Transverse colon (tissue), 4 donors: ENCODE results near the gene CCDC6. TPM values are rescaled to one million over a fixed set of nuclear protein-coding genes. Genes with fewer than 3 reads are reported as not detected.
A peak's percentile ranks its signal among the peaks of the same experiment; 100 is the strongest.

Experiments used
- DNase-seq: peaks from one replicate; pipeline ENCODE4 v3.0.0-alpha.2; 2019
- H3K27ac ChIP-seq, 4 donors: fragments of 200-600 bp; sonication (generic); 2 replicates each; pipeline ENCODE4 v1.5.1; 2016 to 2018; ENCODE audit warnings: inconsistent platforms in 4 of 4
- H3K27me3 ChIP-seq: fragments of 200-600 bp; sonication (generic); 2 replicates; pipeline ENCODE4 v1.5.1; 2017; ENCODE audit warnings: inconsistent platforms
- H3K36me3 ChIP-seq, 4 donors: fragments of 200-600 bp; sonication (generic); 2 replicates each; pipeline ENCODE4 v1.5.1; 2017 to 2019; ENCODE audit warnings: inconsistent platforms in 4 of 4
- H3K4me1 ChIP-seq, 4 donors: fragments of 200-600 bp; sonication (generic); 2 replicates each; pipeline ENCODE4 v1.5.1; 2017 to 2020; ENCODE audit warnings: inconsistent platforms in 4 of 4
- H3K4me3 ChIP-seq, 4 donors: fragments of 200-600 bp; sonication (generic); 1 replicate in 1 of 4; 2 replicates in 3 of 4; pipeline versions ENCODE4 v1.5.1 to v1.6.1; 2017 to 2019; ENCODE audit warnings: inconsistent platforms in 4 of 4
- H3K9me3 ChIP-seq, 2 donors: fragments of 200-600 bp; sonication (generic); 2 replicates each; pipeline ENCODE4 v1.5.1; 2017 to 2019; ENCODE audit warnings: inconsistent platforms in 2 of 2
- CTCF ChIP-seq, 5 experiments: fragments of 200-600 bp in 3 of 5; fragments of 450-650 bp in 2 of 5; sonication (generic) in 3 of 5; IDR thresholded peaks; 1 replicate in 2 of 5; 2 replicates in 3 of 5; pipeline ENCODE4 v1.5.1; 2016 to 2017; ENCODE audit warnings: antibody characterized with exemption in 5 of 5, inconsistent platforms in 3 of 5, mild to moderate bottlenecking in 2 of 5, moderate library complexity in 1 of 5
- EP300 ChIP-seq: sonication (generic); formaldehyde crosslinking; IDR thresholded peaks from one replicate; pipeline ENCODE4 v1.6.1; 2017; ENCODE audit warnings: antibody characterized with exemption, low read depth
- POLR2A ChIP-seq: fragments of 450-650 bp; IDR thresholded peaks from one replicate; pipeline ENCODE4 v1.6.1; 2016; ENCODE audit warnings: antibody characterized with exemption, mild to moderate bottlenecking, moderate library complexity
- POLR2AphosphoS5 ChIP-seq, 3 donors: sonication (generic); formaldehyde crosslinking; IDR thresholded peaks; one replicate each; pipeline ENCODE4 v1.6.1; 2016; ENCODE audit warnings: antibody characterized with exemption in 3 of 3
- WGBS, 2 donors: methylation state at CpG; one replicate each; pipeline ENCODE4 v1.1.5; 2018; ENCODE audit warnings: low coverage in 1 of 2; 5-methylcytosine and 5-hydroxymethylcytosine counted together
- in situ Hi-C, 4 donors: fragments of 200-750 bp; cut with MboI; loops; one replicate each; pipeline versions ENCODE4 v1.15.0 to v1.15.1; 2017; ENCODE audit warnings: low sequenced_read_pairs in 3 of 4, low pct_ligation_motif_present in 1 of 4, low pct_unique_long_range_greater_than_20kb in 1 of 4
- intact Hi-C: fragments of 100-400 bp; cut with DNase I; formaldehyde crosslinking; loops from one replicate; pipeline ENCODE4 v1.15.1; 2023; ENCODE audit warnings: low total_unique reads
- total RNA-seq, 4 donors: library from RNA; depleted of rRNA; stranded (reverse); fragments of >200 nt; gene quantifications; one replicate each; pipeline ENCODE4 v1.1.0, GENCODE V29; 2016

Gene CCDC6
- total RNA-seq, 4 donors from 2014 or later, result 26.2 to 56.7 (median 49.5) TPM

- 31 to 33% methylated on average over 1 of the region's 1 CpG for WGBS, 2 donors
- in situ Hi-C loops, result no loop called here
- H3K9me3 ChIP-seq, result no peaks in the 10 kb centered on the region
- H3K27me3 ChIP-seq, result no peaks in the 10 kb centered on the region
- no peak for TF ChIP-seq POLR2AphosphoS5 (IDR thresholded peaks at IDR 0.05)
- no peak for TF ChIP-seq POLR2A
- no peak for TF ChIP-seq EP300
- H3K27ac ChIP-seq, result peak overlapping the region; percentile 78 to 85 (median 82)
- H3K4me3 ChIP-seq, result no peak overlapping the region
- intact Hi-C loops, result no loop called here
- DNase-seq, result peak; percentile 63
- peaks cover 48 to 100% (median 88%) of the 10 kb centered on the region in 4 donors for H3K4me1 ChIP-seq
- no peaks in the 10 kb centered on the region for H3K36me3 ChIP-seq
Observed at GRCh38 chr10:59896191-59896590, 10.2 kb downstream of the CCDC6 start.

GRCh38 chr10:59895629-59896116, 10.7 kb downstream of the CCDC6 start:
- WGBS, 2 donors, result 36 to 41% methylated on average over 6 to 10 of the region's 10 CpGs
- Histone ChIP-seq H3K27ac (peak overlapping the region; percentile 78 to 85 (median 82)), H3K9me3 (no peaks in the 10 kb centered on the region), H3K4me3 (no peak overlapping the region), H3K4me1 (peaks cover 50 to 96% (median 84%) of the 10 kb centered on the region in 4 donors), H3K36me3 (no peaks in the 10 kb centered on the region), H3K27me3 (no peaks in the 10 kb centered on the region)
- DNase-seq, result peak; percentile 47
- intact Hi-C loops, result no loop called here
- TF ChIP-seq CTCF (IDR thresholded peaks at IDR 0.05) (no peak), POLR2AphosphoS5 (IDR thresholded peaks at IDR 0.05) (peak; percentile 20 to 54 (median 39)), EP300 (no peak)
- in situ Hi-C loops, result no loop called here

- no peak for TF ChIP-seq EP300
- no peak for TF ChIP-seq POLR2A
- TF ChIP-seq POLR2AphosphoS5 (IDR thresholded peaks at IDR 0.05), result no peak
- TF ChIP-seq CTCF (IDR thresholded peaks at IDR 0.05), result no peak
- intact Hi-C loops, result no loop called here
- H3K4me3 ChIP-seq, result no peak overlapping the region
Observed at GRCh38 chr10:59894114-59894513, 12.2 kb downstream of the CCDC6 start.

GRCh38 chr10:59892697-59893096, 13.7 kb downstream of the CCDC6 start:
- DNase-seq, result no peak
- Histone ChIP-seq H3K36me3 (no peaks in the 10 kb centered on the region), H3K27me3 (no peaks in the 10 kb centered on the region), H3K27ac (peak overlapping the region in 3 of 4 donors; percentile 22 to 82 (median 78)), H3K4me3 (no peak overlapping the region), H3K9me3 (no peaks in the 10 kb centered on the region), H3K4me1 (peaks cover 39 to 71% (median 61%) of the 10 kb centered on the region in 4 donors)
- WGBS, 2 donors, result 60% methylated on average over 1 to 3 of the region's 3 CpGs
- TF ChIP-seq EP300 (no peak), POLR2AphosphoS5 (IDR thresholded peaks at IDR 0.05) (no peak), POLR2A (no peak), CTCF (IDR thresholded peaks at IDR 0.05) (no peak)
- intact Hi-C loops (no loop called here), in situ Hi-C loops (no loop called here)

More at GRCh38 chr10:59894114-59894513, 12.2 kb downstream of the CCDC6 start:
- Histone ChIP-seq H3K9me3 (no peaks in the 10 kb centered on the region), H3K4me1 (peaks cover 42 to 81% (median 70%) of the 10 kb centered on the region in 4 donors), H3K36me3 (no peaks in the 10 kb centered on the region), H3K27me3 (no peaks in the 10 kb centered on the region), H3K27ac (peak overlapping the region; percentile 78 to 85 (median 82))
- 38 to 80% methylated on average over 1 to 4 of the region's 4 CpGs for WGBS, 2 donors
- DNase-seq, result peak; percentile 69
- in situ Hi-C loops, result no loop called here

GRCh38 chr10:59891936-59892335, 14.4 kb downstream of the CCDC6 start:
- intact Hi-C loops, result no loop called here
- Histone ChIP-seq H3K4me3 (no peak overlapping the region), H3K27ac (peak overlapping the region; percentile 13 to 82 (median 50)), H3K4me1 (peaks cover 39 to 66% (median 58%) of the 10 kb centered on the region in 4 donors), H3K36me3 (no peaks in the 10 kb centered on the region), H3K27me3 (no peaks in the 10 kb centered on the region), H3K9me3 (no peaks in the 10 kb centered on the region)
- in situ Hi-C loops, result no loop called here
- TF ChIP-seq POLR2AphosphoS5 (IDR thresholded peaks at IDR 0.05), result no peak
- no peak for TF ChIP-seq POLR2A
- no peak for TF ChIP-seq EP300
- no peak for TF ChIP-seq CTCF (IDR thresholded peaks at IDR 0.05)
- WGBS, 2 donors, result 71 to 83% methylated on average over 2 to 4 of the region's 4 CpGs
- no peak for DNase-seq
